C4-2B (cell line): ENCODE measurements around the gene ANAPC2.
A peak's percentile ranks its signal among the peaks of the same experiment; 100 is the strongest.

ENCODE experiments used
- H3K27ac ChIP-seq: fragments of 450-650 bp; 2 replicates; pipeline ENCODE4 v1.5.1; 2017
- ZFX ChIP-seq: fragments of 450-650 bp; IDR thresholded peaks from 2 replicates; pipeline ENCODE4 v1.6.1; 2017
- TF ChIP-seq, protein P1 (sequence below): fragments of 450-650 bp; conservative IDR thresholded peaks from 2 replicates; pipeline ENCODE4 v1.5.1; 2017; ENCODE audit warnings: mild to moderate bottlenecking

The ANAPC2 gene

GRCh38 chr9:137195525-137196220, 7.3 kb upstream of the ANAPC2 start:
- H3K27ac ChIP-seq, result peak overlapping the region; percentile 85
- no peak for TF ChIP-seq ZFX
- TF ChIP-seq, protein P1, sequence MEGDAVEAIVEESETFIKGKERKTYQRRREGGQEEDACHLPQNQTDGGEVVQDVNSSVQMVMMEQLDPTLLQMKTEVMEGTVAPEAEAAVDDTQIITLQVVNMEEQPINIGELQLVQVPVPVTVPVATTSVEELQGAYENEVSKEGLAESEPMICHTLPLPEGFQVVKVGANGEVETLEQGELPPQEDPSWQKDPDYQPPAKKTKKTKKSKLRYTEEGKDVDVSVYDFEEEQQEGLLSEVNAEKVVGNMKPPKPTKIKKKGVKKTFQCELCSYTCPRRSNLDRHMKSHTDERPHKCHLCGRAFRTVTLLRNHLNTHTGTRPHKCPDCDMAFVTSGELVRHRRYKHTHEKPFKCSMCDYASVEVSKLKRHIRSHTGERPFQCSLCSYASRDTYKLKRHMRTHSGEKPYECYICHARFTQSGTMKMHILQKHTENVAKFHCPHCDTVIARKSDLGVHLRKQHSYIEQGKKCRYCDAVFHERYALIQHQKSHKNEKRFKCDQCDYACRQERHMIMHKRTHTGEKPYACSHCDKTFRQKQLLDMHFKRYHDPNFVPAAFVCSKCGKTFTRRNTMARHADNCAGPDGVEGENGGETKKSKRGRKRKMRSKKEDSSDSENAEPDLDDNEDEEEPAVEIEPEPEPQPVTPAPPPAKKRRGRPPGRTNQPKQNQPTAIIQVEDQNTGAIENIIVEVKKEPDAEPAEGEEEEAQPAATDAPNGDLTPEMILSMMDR, result no peak

- no peak for TF ChIP-seq ZFX
- H3K27ac ChIP-seq, result peak overlapping the region; percentile 85
Observed at GRCh38 chr9:137194909-137195308, 6.5 kb upstream of the ANAPC2 start.

- H3K27ac ChIP-seq, result peak overlapping the region; percentile 85
- TF ChIP-seq ZFX, result no peak
- TF ChIP-seq, protein P1, result no peak
Observed at GRCh38 chr9:137194388-137194787, 6.0 kb upstream of the ANAPC2 start.

GRCh38 chr9:137193771-137194170, 5.4 kb upstream of the ANAPC2 start:
- TF ChIP-seq ZFX, result no peak
- TF ChIP-seq, protein P1, result no peak
- H3K27ac ChIP-seq, result peak overlapping the region; percentile 85

DNA sequence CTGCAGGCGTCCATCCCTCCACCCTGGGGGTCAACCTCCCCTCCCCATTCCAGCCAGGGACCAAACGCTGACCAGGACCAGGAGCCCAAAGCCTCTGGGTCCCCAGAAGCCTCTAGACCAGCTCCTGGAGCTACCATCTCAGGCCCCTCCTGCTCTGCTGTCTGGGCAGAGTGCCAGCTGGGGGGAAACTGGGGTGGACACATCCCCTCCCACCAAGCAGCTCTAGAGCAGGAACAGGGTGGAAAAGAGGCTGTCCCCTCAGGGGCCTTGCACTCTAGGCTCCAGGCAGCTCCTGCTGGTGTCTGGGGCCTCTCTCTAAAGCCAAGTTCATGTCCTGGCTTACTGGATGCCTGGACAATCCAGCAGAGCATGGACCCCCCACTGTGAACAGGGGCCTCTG, 4.5 kb upstream of the ANAPC2 start:
- peak overlapping the region; percentile 85 for H3K27ac ChIP-seq
- TF ChIP-seq, protein P1, result no peak
- TF ChIP-seq ZFX, result no peak

DNA sequence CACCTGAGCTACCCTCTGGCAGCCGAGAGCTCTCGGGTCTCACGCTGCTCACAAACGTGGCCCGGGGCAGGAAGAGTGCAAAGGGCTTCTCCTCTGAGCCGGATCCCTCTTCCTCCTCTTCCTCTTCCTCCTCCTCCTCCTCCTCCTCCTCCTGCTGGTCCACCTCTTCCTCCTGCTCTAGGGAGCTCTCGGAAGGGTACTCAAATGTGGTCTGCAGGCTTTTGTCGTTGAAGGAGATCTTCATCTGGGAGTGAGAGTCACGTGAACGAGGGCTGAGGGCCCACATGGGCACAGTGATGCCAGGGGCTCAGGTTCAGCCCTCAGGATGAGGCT, 4.1 kb upstream of the ANAPC2 start:
- no peak overlapping the region; the same call in 1 of the 2 replicates for H3K27ac ChIP-seq
- TF ChIP-seq ZFX, result no peak

DNA sequence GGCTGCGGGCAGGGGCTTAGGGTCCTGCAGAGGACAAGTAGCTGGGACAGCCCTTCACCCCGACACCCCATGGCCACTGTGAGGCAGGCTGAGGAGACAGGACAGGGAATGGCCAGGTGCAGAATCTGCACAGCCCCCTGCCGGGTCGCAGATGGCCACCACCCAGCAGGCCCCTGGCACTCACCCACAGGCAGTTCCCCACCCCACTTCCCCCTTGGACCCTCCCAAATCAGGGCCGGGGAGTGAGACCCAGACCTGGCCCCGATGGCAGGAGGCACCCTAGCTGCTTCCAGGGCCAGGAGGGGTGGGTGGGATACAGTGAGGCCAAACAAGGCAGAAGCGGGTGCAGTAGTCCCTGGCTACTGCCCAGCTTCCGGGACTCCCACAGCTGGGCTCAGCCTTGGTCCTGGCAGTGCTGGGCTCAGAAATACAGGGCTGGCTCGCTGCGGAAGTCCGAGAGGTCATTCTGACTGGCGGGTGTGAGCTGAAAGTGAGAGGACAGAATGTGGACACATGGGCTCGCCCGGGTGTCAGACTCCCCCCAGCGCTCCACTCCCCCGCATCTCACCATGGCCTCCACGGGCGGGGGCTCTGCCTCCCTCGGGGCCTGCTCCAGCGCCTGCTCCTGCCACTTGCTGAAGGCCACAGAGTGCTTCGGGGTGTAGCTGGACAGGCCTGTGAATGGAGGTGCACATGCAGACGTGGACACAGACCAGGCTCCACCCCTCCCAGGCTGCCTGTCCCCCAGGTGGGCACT, 3.5 kb upstream of the ANAPC2 start:
- H3K27ac ChIP-seq, result peak overlapping the region; percentile 93; the same call in 1 of the 2 replicates
- TF ChIP-seq, protein P1, result no peak
- TF ChIP-seq ZFX, result no peak

GRCh38 chr9:137191245-137191644, 2.9 kb upstream of the ANAPC2 start:
- no peak for TF ChIP-seq ZFX
- TF ChIP-seq, protein P1, result no peak
- H3K27ac ChIP-seq, result peak overlapping the region; percentile 93
